AG04449 (cell line): ENCODE measurements around the gene H1-8.

Experiments
- CTCF ChIA-PET: fragments of 350-600 bp; formaldehyde crosslinking; extraction: SDS; loops from one replicate; lab custom pipeline; 2021; ENCODE audit warnings: antibody characterized with exemption; lab: Yijun Ruan, JAX
- POLR2A ChIA-PET: fragments of 400-600, 350-600 bp; formaldehyde crosslinking; extraction: SDS; loops from one replicate; lab custom pipeline; 2020; ENCODE audit warnings: antibody characterized with exemption, inconsistent platforms; lab: Yijun Ruan, JAX
- DNase-seq: peaks from one replicate; pipeline ENCODE4 v3.0.0-alpha.2; 2010; ENCODE audit warnings: low read depth, low spot score
- H3K4me3 ChIP-seq: 2 replicates; pipeline ENCODE4 v1.5.1; 2011; ENCODE audit warnings: low read depth, mild to moderate bottlenecking, control low read depth, low read length
- CTCF ChIP-seq: IDR thresholded peaks from one replicate; pipeline ENCODE4 v1.5.1; 2011; ENCODE audit warnings: mild to moderate bottlenecking, moderate library complexity, low read length, control low read depth, inconsistent platforms; ENCODE audit not compliant: insufficient read depth; ENCODE audit errors: missing control alignments

H1-8 gene

GRCh38 chr3:129517516-129517915 is 25.5 kb upstream of the H1-8 start:
- TF ChIP-seq CTCF, result no peak
- DNase-seq, result no peak
- ChIA-PET CTCF (interaction anchor here (1.2 kb wide), 1 partner anchor 9 kb away, joined by 3 read pairs; no protein-coding TSS in a partner anchor), POLR2A (no interaction called here)
- H3K4me3 ChIP-seq, result no peak overlapping the region

GRCh38 chr3:129518038-129518561 is 24.9 kb upstream of the H1-8 start:
- CTCF ChIA-PET, result interaction anchor here (1.2 kb wide), 1 partner anchor 9 kb away, joined by 3 read pairs; no protein-coding TSS in a partner anchor
- DNase-seq, result no peak
- no peak for TF ChIP-seq CTCF
- POLR2A ChIA-PET, result no interaction called here
- H3K4me3 ChIP-seq, result no peak overlapping the region

GRCh38 chr3:129518581-129518980 is 24.4 kb upstream of the H1-8 start:
- ChIA-PET POLR2A (no interaction called here), CTCF (no interaction called here)
- TF ChIP-seq CTCF, result no peak
- DNase-seq, result no peak
- no peak overlapping the region for H3K4me3 ChIP-seq

- no peak for TF ChIP-seq CTCF
- H3K4me3 ChIP-seq, result no peak overlapping the region
- POLR2A ChIA-PET, result no interaction called here
- DNase-seq, result no peak
- CTCF ChIA-PET, result no interaction called here
Measured at GRCh38 chr3:129519449-129519848, 23.5 kb upstream of the H1-8 start.

GRCh38 chr3:129519896-129520715 is 22.9 kb upstream of the H1-8 start:
- no peak for DNase-seq
- ChIA-PET CTCF (interaction anchor here (0.7 kb wide), 1 partner anchor 127 kb away, joined by 3 read pairs; no protein-coding TSS in a partner anchor), POLR2A (no interaction called here)
- no peak overlapping the region for H3K4me3 ChIP-seq
- no peak for TF ChIP-seq CTCF

- POLR2A ChIA-PET, result no interaction called here
- CTCF ChIA-PET, result interaction anchor here (0.7 kb wide), 1 partner anchor 126 kb away, joined by 3 read pairs; no protein-coding TSS in a partner anchor
- TF ChIP-seq CTCF, result no peak
- H3K4me3 ChIP-seq, result no peak overlapping the region
- no peak for DNase-seq
Measured at GRCh38 chr3:129520960-129521359, 22.0 kb upstream of the H1-8 start.
